Stimulated activated CD8-positive, alpha-beta memory T cell treated with anti-CD3 and anti-CD28 coated beads, Interleukin-7, amount 100 ng/mL, for 1 hour (primary cell): ENCODE results near the gene SIGLEC6.

Experiments
- DNase-seq, 2 donors: peaks; one replicate each; pipeline ENCODE4 v3.0.0-alpha.2; 2020; ENCODE audit warnings: low read depth in 2 of 2

Gene SIGLEC6

DNA sequence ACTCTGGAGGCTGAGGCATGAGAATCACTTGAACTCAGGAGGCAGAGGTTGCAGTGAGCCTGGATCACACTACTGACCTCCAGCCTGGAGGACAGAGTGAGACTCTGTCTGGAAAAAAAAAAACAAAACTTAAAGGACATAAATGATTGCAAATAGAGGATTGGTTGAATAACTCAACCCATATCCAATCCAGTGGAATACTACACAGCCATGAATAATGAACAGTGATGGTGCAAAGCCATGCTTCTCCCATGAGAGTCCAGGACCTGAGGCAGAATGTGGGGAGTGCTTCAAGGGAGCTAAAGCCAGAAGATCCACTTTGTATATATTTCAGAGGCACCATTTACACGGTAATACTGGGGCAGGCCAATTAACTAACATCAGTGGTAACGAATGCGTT is 55.3 kb downstream of the SIGLEC6 start:
- no peak for DNase-seq

DNA sequence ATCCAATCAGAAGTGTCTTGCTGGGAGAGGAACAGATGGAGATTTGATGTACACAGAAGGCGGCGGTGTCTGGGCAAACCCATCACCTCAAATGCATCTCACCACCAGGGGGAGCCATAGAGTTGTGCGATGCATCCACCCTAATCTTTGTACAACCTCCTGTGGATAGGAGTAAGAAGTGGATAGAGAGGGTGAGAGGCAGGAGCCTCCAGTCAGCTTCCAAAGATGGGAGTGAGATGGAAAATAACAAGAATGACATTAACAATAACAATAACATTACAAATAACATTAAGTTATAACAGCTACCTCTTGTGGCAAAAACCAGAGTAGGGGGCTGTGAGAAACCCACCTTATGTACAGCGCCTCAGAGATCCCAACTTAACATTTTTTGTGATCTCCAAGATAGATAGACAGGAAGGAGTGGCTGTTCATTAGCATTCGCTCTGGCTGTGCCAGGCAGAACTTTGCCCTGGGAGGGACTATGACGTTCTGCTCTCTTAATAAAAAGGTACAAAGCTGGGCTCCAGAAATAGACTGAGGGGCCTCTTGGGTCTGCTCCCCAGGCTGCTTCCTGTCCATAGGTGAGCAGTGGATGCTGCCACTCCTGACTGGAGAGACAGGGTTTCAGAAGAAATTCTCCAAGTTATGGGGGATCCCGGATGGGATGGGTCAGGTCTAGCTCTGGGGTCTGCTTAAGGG is 58.3 kb downstream of the SIGLEC6 start:
- peak; percentile 56 to 74 for DNase-seq

DNA sequence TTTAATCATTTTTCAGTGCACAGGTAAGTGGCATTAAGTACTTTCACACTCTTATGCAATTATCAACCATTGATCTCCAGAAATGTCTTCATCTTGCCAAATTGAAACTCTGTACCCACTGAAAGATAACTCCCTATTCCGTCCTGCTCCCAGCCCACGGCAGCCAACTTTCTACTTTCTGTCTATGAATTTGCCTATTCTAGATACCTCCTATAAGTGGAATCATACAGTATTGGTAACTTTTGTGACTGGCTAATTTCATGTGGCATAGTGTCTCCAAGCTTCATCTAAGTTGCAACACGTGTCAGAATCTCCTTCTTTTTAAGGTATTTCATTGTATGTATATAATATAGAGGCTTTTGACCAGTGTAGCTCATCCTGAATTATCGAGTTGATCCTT is 58.9 kb downstream of the SIGLEC6 start:
- no peak for DNase-seq

DNA sequence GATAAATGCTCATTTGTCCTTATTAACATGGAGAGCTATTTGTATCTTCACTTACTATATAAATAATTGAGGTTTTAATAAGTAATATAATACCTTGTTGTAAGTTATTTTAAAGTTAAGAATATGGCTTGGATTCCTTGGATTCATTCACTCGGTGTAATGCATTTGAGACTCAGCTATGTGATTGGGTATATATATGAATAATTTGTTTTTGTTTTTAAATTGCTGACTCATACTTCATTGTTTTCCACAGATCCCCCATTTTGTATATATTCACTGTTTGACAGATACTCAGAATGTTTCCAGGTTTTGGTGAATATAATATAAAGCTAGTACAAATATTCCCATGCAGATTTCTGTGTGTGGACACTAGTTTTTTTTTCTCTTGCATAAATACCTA is 59.9 kb downstream of the SIGLEC6 start:
- no peak for DNase-seq

DNA sequence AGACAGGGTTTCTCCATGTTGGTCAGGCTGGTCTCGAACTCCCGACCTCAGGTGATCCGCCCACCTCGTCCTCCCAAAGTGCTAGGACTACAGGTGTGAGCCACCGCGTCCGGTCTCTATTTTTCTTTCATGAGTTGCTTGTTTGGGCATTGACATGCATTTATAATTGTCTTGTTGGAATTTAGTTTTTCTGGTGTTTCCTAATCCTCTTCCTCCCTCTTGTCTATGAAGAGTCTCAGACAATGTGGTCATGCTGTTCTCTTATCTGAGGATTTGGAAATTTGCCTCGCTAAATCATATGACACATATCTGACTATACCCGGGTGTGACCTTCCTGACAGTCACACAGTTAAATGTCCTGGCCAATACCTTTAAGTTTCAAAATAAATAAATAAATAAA is 60.5 kb downstream of the SIGLEC6 start:
- DNase-seq: no peak

DNA sequence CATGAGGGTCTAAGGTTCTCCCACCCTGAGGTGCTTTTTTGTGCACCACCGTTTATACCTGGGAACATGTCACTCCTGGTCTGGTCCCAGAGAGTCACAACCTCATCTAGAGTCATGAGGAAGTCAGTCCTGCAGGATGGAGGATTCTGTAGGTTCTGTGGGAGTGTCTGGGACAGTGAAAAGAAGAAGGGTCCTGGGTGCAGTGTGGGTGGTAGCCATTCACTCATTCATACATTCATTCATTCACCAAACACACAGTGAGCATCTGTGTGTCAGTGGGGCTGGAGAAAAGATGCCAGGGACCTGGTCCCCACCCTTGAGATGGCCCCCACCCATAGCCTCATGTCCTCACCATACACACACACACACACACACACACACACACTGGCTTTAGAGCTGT is 61.8 kb downstream of the SIGLEC6 start:
- no peak for DNase-seq

DNA sequence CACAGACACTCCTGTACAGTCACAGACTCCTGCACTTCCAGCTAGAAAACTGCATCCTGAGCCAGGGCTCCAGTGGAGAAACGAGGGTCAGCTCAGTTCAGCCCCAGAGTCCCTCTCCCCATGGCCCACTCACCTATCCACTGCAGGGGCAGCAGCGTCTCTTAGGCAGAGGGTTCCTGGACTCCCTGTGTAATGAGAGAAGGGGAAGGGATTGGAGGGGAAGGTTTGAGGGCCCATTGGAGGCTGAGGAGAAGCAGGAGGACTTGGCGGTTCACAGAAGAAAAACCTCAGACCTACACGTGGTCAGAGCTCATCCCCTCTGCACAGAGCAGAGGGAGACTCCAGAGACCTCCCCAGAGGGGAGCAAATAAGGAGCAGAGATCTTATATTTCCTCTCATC is 62.3 kb downstream of the SIGLEC6 start:
- DNase-seq: no peak

DNA sequence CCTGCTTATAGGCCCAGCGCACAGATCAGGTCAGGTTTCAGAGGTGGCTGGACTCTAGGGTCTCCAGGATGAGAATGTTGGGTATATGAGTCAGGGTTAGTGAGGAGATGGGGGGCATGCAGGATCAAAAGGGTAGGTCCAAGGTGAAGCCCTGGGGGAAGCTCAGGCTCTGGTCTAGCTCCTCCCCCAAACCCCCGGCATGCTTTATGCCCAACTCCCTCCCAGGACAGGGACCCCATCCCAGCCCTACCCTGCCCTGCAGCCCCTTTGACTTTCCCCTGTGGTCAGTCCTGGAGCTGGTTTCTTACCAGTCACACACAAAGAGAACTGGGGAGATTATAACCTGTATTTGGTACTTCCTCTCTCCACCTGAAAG is 62.9 kb downstream of the SIGLEC6 start:
- no peak for DNase-seq

DNA sequence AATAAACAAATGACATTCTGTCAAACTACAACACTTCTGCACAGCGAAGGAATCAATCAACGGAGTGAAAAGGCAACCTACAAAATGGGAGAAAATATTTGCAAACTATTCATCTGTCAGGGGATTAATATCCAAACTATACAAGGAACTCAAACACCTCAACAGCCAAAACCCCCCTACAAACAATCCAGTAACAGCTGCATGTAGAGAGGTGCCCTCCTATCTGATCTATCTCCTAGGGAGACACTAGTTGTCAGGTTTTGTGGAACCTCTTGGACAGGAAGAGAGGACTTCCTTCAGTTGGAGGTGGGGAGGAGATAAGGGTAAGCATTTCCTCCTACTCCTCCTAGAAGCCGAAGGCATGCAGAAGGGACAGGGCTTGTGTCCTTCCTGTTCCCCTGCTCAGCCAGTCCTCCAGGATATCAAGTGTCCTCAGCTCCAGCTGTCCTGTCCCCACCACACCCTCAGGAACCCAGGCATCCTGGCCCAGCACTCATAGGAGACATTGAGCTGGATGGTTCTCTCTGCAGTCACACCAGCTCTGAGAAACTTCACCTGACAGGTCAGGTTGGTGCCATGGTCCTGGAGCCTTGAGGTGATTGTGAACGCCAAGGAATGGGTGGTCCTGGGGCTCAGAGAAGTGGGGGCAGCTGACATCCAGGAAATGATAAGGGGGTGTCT is 63.5 kb downstream of the SIGLEC6 start:
- DNase-seq: no peak
